HepG2 (cell line): ENCODE data around the gene KIF23. TPM values are rescaled to one million over a fixed set of nuclear protein-coding genes. Genes with fewer than 3 reads are reported as not detected.

Experiments
- ATAD3A ChIP-seq: sonication (generic); formaldehyde crosslinking; IDR thresholded peaks from 2 replicates; pipeline ENCODE4 v1.4.0; 2020; ENCODE audit warnings: missing genetic modification reagents
- CBX2 ChIP-seq, 2 experiments: fragments of 200-600 bp in 1 of 2; sonication (generic); formaldehyde crosslinking in 1 of 2; IDR thresholded peaks; 2 replicates each; pipeline versions ENCODE4 v1.7.0 to v1.8.1; 2018 to 2022; ENCODE audit warnings: low read depth in 2 of 2, low read length in 1 of 2, mild to moderate bottlenecking in 1 of 2, missing genetic modification reagents in 1 of 2
- FOXK2 ChIP-seq: fragments of 450-650 bp; IDR thresholded peaks from 2 replicates; pipeline ENCODE4 v1.6.1; 2016
- HMG20B ChIP-seq: conservative IDR thresholded peaks from 2 replicates; pipeline ENCODE4 v1.6.1; 2016; ENCODE audit warnings: missing genetic modification reagents, missing compliant biosample characterization
- IKZF1 ChIP-seq: fragments of 450-650 bp; IDR thresholded peaks from 2 replicates; pipeline ENCODE4 v1.7.1; 2016
- MYC ChIP-seq: sonication (generic); formaldehyde crosslinking; IDR thresholded peaks from 2 replicates; pipeline ENCODE4 v1.9.0; 2021; ENCODE audit warnings: missing genetic modification reagents, borderline replicate concordance
- NCOA2 ChIP-seq: sonication (generic); formaldehyde crosslinking; IDR thresholded peaks from 2 replicates; pipeline ENCODE4 v1.8.0; 2022; ENCODE audit warnings: inconsistent platforms
- PBX2 ChIP-seq: IDR thresholded peaks from 2 replicates; pipeline ENCODE4 v1.6.1; 2016; ENCODE audit warnings: control low read depth
- RBAK ChIP-seq: sonication (generic); formaldehyde crosslinking; IDR thresholded peaks from 2 replicates; pipeline ENCODE4 v1.5.1; 2020; ENCODE audit warnings: mild to moderate bottlenecking, missing genetic modification reagents
- RCOR2 ChIP-seq: IDR thresholded peaks from 2 replicates; pipeline ENCODE4 v1.6.1; 2016; ENCODE audit warnings: missing biosample characterization, missing genetic modification reagents
- SNAPC2 ChIP-seq: sonication (generic); formaldehyde crosslinking; IDR thresholded peaks from 2 replicates; pipeline ENCODE4 v1.8.1; 2022; ENCODE audit warnings: mild to moderate bottlenecking, missing genetic modification reagents
- SOX13 ChIP-seq, 3 experiments: fragments of 450-650 bp in 1 of 3; sonication (generic) in 1 of 3; formaldehyde crosslinking in 1 of 3; IDR thresholded peaks in 2 of 3; conservative IDR thresholded peaks in 1 of 3; 2 replicates each; pipeline versions ENCODE4 v1.5.0 to v1.6.1; 2016 to 2020; ENCODE audit warnings: antibody characterized with exemption in 1 of 3, mild to moderate bottlenecking in 1 of 3, missing compliant biosample characterization in 1 of 3, missing genetic modification reagents in 1 of 3, moderate library complexity in 1 of 3
- SOX5 ChIP-seq: IDR thresholded peaks from 2 replicates; pipeline ENCODE4 v1.6.1; 2016; ENCODE audit warnings: borderline replicate concordance
- THYN1 ChIP-seq: sonication (generic); formaldehyde crosslinking; IDR thresholded peaks from 2 replicates; pipeline ENCODE4 v1.8.1; 2023; ENCODE audit warnings: low read depth, mild to moderate bottlenecking, moderate library complexity, missing genetic modification reagents, borderline replicate concordance
- ZBTB2 ChIP-seq: sonication (generic); formaldehyde crosslinking; IDR thresholded peaks from 2 replicates; pipeline ENCODE4 v1.8.0; 2022; ENCODE audit warnings: low read depth, missing genetic modification reagents
- ZFP1 ChIP-seq: IDR thresholded peaks from 2 replicates; pipeline ENCODE4 v1.6.1; 2016
- ZFX ChIP-seq: sonication (generic); formaldehyde crosslinking; IDR thresholded peaks from 2 replicates; pipeline ENCODE4 v1.4.0; 2020; ENCODE audit warnings: mild to moderate bottlenecking, low read depth, missing genetic modification reagents, moderate library complexity
- ZMYM4 ChIP-seq: sonication (generic); formaldehyde crosslinking; IDR thresholded peaks from 2 replicates; pipeline ENCODE4 v1.8.1; 2023; ENCODE audit warnings: mild to moderate bottlenecking, missing genetic modification reagents
- ZNF281 ChIP-seq: sonication (generic); formaldehyde crosslinking; IDR thresholded peaks from 2 replicates; pipeline ENCODE4 v1.4.0; 2020; ENCODE audit warnings: missing genetic modification reagents, borderline replicate concordance
- ZNF605 ChIP-seq: sonication (generic); formaldehyde crosslinking; IDR thresholded peaks from 2 replicates; pipeline ENCODE4 v1.8.0; 2022; ENCODE audit warnings: mild to moderate bottlenecking, missing genetic modification reagents
- ZNF639 ChIP-seq: conservative IDR thresholded peaks from 2 replicates; pipeline ENCODE4 v1.6.1; 2018; ENCODE audit warnings: missing genetic modification reagents
- ZNF784 ChIP-seq: sonication (generic); formaldehyde crosslinking; IDR thresholded peaks from 2 replicates; pipeline ENCODE4 v1.5.1; 2020; ENCODE audit warnings: missing genetic modification reagents, mild to moderate bottlenecking, borderline replicate concordance
- polyA plus RNA-seq, 8 experiments: library from polyadenylated mRNA; depleted of rRNA in 3 of 8; stranded (reverse) in 7 of 8; unstranded in 1 of 8; fragments of >200 nt; fragmentation: Illumina TruSeq in 4 of 8; extraction: Trizol in 4 of 8; gene quantifications; 2 replicates each; pipeline versions ENCODE4 v1.2.1 to v1.2.3, GENCODE V29; 2011 to 2016; ENCODE audit warnings: low read depth in 4 of 8, missing spikeins in 1 of 8, mixed read lengths in 1 of 8; ENCODE audit not compliant: insufficient read depth in 1 of 8
- total RNA-seq, 5 experiments: library from RNA; depleted of rRNA; stranded (reverse); fragments of >200 nt; fragmentation: Illumina TruSeq; extraction: Trizol; gene quantifications; 2 replicates each; pipeline ENCODE4 v1.2.3, GENCODE V29; 2016; ENCODE audit warnings: low read depth in 1 of 5

The KIF23 gene
- total and polyA plus RNA-seq, 2 of the 13 experiments (the other 11 are each of a cell fraction or from before 2014, with no cell fraction given), result 11.3 to 38.1 TPM

GRCh38 chr15:69413822-69414700 is at the start of gene KIF23 (continued):
- TF ChIP-seq PBX2 (no peak), ZNF281 (CRISPR knock-in tag) (no peak), RBAK (CRISPR knock-in tag) (no peak), IKZF1 (no peak), NCOA2 (CRISPR knock-in tag) (no peak), ZNF784 (CRISPR knock-in tag) (peak; percentile 54; the same call in 1 of the 2 replicates), SOX5 (CRISPR knock-in tag) (no peak), HMG20B (CRISPR knock-in tag) (no peak), RCOR2 (no peak), ZFP1 (no peak), ZNF639 (0 out of 2 replicates have a peak, but pooled peaks have one; percentile 26), SOX13 (IDR thresholded peaks at IDR 0.05) (no peak), SOX13 (CRISPR knock-in tag; conservative IDR thresholded peaks at IDR 0.05 in 1 of 2, IDR thresholded peaks at IDR 0.05 in 1 of 2) (no peak), ZBTB2 (peak; percentile 83), FOXK2 (no peak), SNAPC2 (CRISPR knock-in tag) (no peak), THYN1 (CRISPR knock-in tag) (no peak), ZNF605 (CRISPR knock-in tag) (peak; percentile 56; the same call in 1 of the 2 replicates), CBX2 (IDR thresholded peaks at IDR 0.05; ENCODE audit: low read depth, low read length) (no peak), CBX2 (CRISPR knock-in tag; IDR thresholded peaks at IDR 0.05; ENCODE audit: low read depth) (no peak), MYC (peak; percentile 88; the same call in 1 of the 2 replicates), ZMYM4 (CRISPR knock-in tag) (peak; percentile 94), ZFX (peak; percentile 96), ATAD3A (CRISPR knock-in tag) (no peak)
